Liver (tissue), 9 donors: ENCODE measurements around the gene ARTN. TPM values are rescaled to one million over a fixed set of nuclear protein-coding genes. Genes with fewer than 3 reads are reported as not detected.

Experiments
- DNase-seq: peaks from one replicate; pipeline ENCODE4 v3.0.0-alpha.2; 2017; ENCODE audit warnings: low spot score
- H3K27ac ChIP-seq, 2 donors: one replicate each; pipeline ENCODE4 v1.7.0; 2013; ENCODE audit warnings: inconsistent platforms in 2 of 2, low read length in 2 of 2, control low read depth in 1 of 2, low read depth in 1 of 2, mild to moderate bottlenecking in 1 of 2
- H3K27me3 ChIP-seq, 4 donors: one replicate each; pipeline versions ENCODE4 v1.6.1 to v1.7.0; 2013; ENCODE audit warnings: low read length in 3 of 4, inconsistent platforms in 1 of 4, mild to moderate bottlenecking in 1 of 4, moderate library complexity in 1 of 4; ENCODE audit not compliant: control insufficient read depth in 4 of 4, insufficient read depth in 4 of 4
- H3K36me3 ChIP-seq, 4 donors: one replicate each; pipeline versions ENCODE4 v1.6.1 to v1.7.0; 2013; ENCODE audit warnings: low read length in 3 of 4, mild to moderate bottlenecking in 3 of 4, low read depth in 1 of 4, moderate library complexity in 1 of 4; ENCODE audit not compliant: control insufficient read depth in 4 of 4, insufficient read depth in 3 of 4
- H3K4me1 ChIP-seq, 4 donors: one replicate each; pipeline versions ENCODE4 v1.6.1 to v1.7.0; 2013; ENCODE audit warnings: low read length in 3 of 4, mild to moderate bottlenecking in 3 of 4, moderate library complexity in 1 of 4; ENCODE audit not compliant: control insufficient read depth in 4 of 4, insufficient read depth in 4 of 4
- H3K4me3 ChIP-seq, 3 donors: one replicate each; pipeline versions ENCODE4 v1.6.1 to v1.7.0; 2013; ENCODE audit warnings: low read length in 3 of 3, control low read depth in 1 of 3, low read depth in 1 of 3, mild to moderate bottlenecking in 1 of 3
- H3K9ac ChIP-seq, 2 donors: one replicate each; pipeline ENCODE4 v1.7.0; 2013; ENCODE audit warnings: low read length in 2 of 2, mild to moderate bottlenecking in 2 of 2, moderate library complexity in 2 of 2, control low read depth in 1 of 2, low read depth in 1 of 2
- H3K9me3 ChIP-seq, 4 donors: one replicate each; pipeline versions ENCODE4 v1.6.1 to v1.7.0; 2013; ENCODE audit warnings: low read length in 3 of 4; ENCODE audit not compliant: control insufficient read depth in 4 of 4
- ATF3 ChIP-seq: IDR thresholded peaks from 2 replicates; pipeline ENCODE4 v1.6.1; 2016; ENCODE audit warnings: antibody characterized with exemption
- EGR1 ChIP-seq, 2 donors: IDR thresholded peaks; 2 replicates each; pipeline ENCODE4 v1.6.1; 2016 to 2018; ENCODE audit warnings: antibody characterized with exemption in 2 of 2, low read depth in 2 of 2
- FOXA1 ChIP-seq: IDR thresholded peaks from 2 replicates; pipeline ENCODE4 v1.6.1; 2016; ENCODE audit warnings: antibody characterized with exemption
- FOXA2 ChIP-seq: IDR thresholded peaks from 2 replicates; pipeline ENCODE4 v1.6.1; 2016; ENCODE audit warnings: antibody characterized with exemption
- GABPA ChIP-seq, 2 donors: IDR thresholded peaks in 1 of 2; conservative IDR thresholded peaks in 1 of 2; 2 replicates each; pipeline ENCODE4 v1.6.1; 2016; ENCODE audit warnings: antibody characterized with exemption in 2 of 2, mild to moderate bottlenecking in 1 of 2, moderate library complexity in 1 of 2
- HNF4A ChIP-seq, 2 donors: conservative IDR thresholded peaks; 2 replicates each; pipeline ENCODE4 v1.6.1; 2016; ENCODE audit warnings: antibody characterized with exemption in 2 of 2, mild to moderate bottlenecking in 2 of 2
- HNF4G ChIP-seq: IDR thresholded peaks from 2 replicates; pipeline ENCODE4 v1.6.1; 2016; ENCODE audit warnings: antibody characterized with exemption
- JUND ChIP-seq, 2 donors: IDR thresholded peaks; 2 replicates each; pipeline ENCODE4 v1.6.1; 2016; ENCODE audit warnings: antibody characterized with exemption in 2 of 2
- NR2F2 ChIP-seq: IDR thresholded peaks from 2 replicates; pipeline ENCODE4 v1.6.1; 2016; ENCODE audit warnings: antibody characterized with exemption
- RAD21 ChIP-seq, 2 donors: IDR thresholded peaks; 2 replicates each; pipeline ENCODE4 v1.6.1; 2016; ENCODE audit warnings: antibody characterized with exemption in 2 of 2, mild to moderate bottlenecking in 2 of 2
- REST ChIP-seq: IDR thresholded peaks from 2 replicates; pipeline ENCODE4 v1.6.1; 2016; ENCODE audit warnings: antibody characterized with exemption, mild to moderate bottlenecking
- RXRA ChIP-seq, 2 donors: IDR thresholded peaks; 2 replicates each; pipeline ENCODE4 v1.6.1; 2017 to 2018; ENCODE audit warnings: antibody characterized with exemption in 2 of 2, mild to moderate bottlenecking in 1 of 2
- SP1 ChIP-seq: IDR thresholded peaks from 2 replicates; pipeline ENCODE4 v1.6.1; 2018; ENCODE audit warnings: antibody characterized with exemption, mild to moderate bottlenecking
- YY1 ChIP-seq: IDR thresholded peaks from 2 replicates; pipeline ENCODE4 v1.6.1; 2016; ENCODE audit warnings: antibody characterized with exemption, mild to moderate bottlenecking
- ZBTB33 ChIP-seq: IDR thresholded peaks from 2 replicates; pipeline ENCODE4 v1.6.1; 2016; ENCODE audit warnings: antibody characterized with exemption
- WGBS: extraction: QIAGEN DNeasy Blood & Tissue Kit; methylation state at CpG from one replicate; pipeline ENCODE4 v1.1.7; 2013; 5-methylcytosine and 5-hydroxymethylcytosine counted together
- polyA plus RNA-seq, 2 donors: library from polyadenylated mRNA; stranded (reverse) in 1 of 2; unstranded in 1 of 2; fragments of 200-250 nt in 1 of 2; fragments of >200 nt in 1 of 2; fragmentation: Nextera tagmentation in 1 of 2; extraction: Ambion mirVana in 1 of 2; gene quantifications; one replicate each; pipeline versions ENCODE4 v1.2.1 to v1.2.3, GENCODE V29; 2013 to 2015
- total RNA-seq, 2 donors: library from RNA; depleted of rRNA; stranded (reverse); fragments of >200 nt; gene quantifications; one replicate each; pipeline ENCODE4 v1.2.3, GENCODE V29; 2014
- TF ChIP-seq, protein P1 (sequence below): IDR thresholded peaks from 2 replicates; pipeline ENCODE4 v1.6.1; 2016; ENCODE audit warnings: antibody characterized with exemption
- donor health status: healthy.
- donor health status: healthy.
- donor health status: healthy.
- donor health status: healthy.
- donor health status: healthy.

Gene ARTN
- total and polyA plus RNA-seq, 4 donors = 0.05 to 0.08 TPM; not detected in 2

DNA sequence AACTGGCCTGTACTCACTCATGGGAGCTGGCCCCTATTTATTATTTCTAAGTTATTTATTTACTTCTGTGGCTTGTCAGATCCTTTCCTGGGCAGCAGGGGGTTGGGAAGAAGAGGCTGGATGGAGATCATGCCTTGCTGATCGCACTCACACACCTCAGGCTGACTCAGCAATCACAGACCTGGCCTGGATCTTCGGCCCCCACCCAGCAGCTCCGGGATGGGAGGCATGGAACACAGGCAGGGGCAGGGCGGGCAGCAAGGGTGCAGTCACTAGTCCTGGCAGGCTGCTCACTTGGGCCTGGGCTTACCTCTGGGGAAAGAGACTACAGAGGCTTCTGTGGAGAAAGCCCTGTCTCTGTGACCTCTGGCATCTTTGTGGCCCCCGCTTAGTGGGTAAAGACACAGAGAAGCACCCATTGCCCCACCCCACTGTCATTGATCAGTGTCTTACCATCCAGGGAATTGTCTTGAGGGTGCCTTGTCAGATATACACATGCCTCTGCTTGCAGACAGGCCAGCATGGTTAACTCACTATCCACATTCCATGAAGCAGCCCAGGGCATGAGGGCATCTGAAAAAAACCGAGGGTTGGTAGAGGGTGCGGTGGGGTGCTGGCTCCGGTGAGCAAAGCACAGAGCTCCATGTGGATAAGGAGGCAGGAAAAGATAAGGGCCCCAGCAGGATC lies 3.7 kb downstream of the ARTN start:
- Histone ChIP-seq H3K4me1 (peaks cover 10 to 27% (median 15%) of the 10 kb centered on the region in 4 donors), H3K9me3 (no peaks in the 10 kb centered on the region), H3K9ac (no peak overlapping the region), H3K27me3 (no peaks in the 10 kb centered on the region), H3K27ac (no peak overlapping the region), H3K4me3 (no peak overlapping the region), H3K36me3 (no peaks in the 10 kb centered on the region)
- TF ChIP-seq NR2F2 (no peak), FOXA2 (no peak), JUND (IDR thresholded peaks at IDR 0.05) (no peak), YY1 (no peak), GABPA (IDR thresholded peaks at IDR 0.05 in 1 of 2, conservative IDR thresholded peaks at IDR 0.05 in 1 of 2) (no peak), REST (no peak), FOXA1 (no peak), ZBTB33 (no peak), EGR1 (IDR thresholded peaks at IDR 0.05; ENCODE audit: low read depth in 2 of 2) (no peak), ATF3 (no peak), HNF4A (conservative IDR thresholded peaks at IDR 0.05) (no peak), RAD21 (IDR thresholded peaks at IDR 0.05) (no peak)
- DNase-seq = no peak
- WGBS = 91% methylated on average over 8 of the region's 8 CpGs

DNA sequence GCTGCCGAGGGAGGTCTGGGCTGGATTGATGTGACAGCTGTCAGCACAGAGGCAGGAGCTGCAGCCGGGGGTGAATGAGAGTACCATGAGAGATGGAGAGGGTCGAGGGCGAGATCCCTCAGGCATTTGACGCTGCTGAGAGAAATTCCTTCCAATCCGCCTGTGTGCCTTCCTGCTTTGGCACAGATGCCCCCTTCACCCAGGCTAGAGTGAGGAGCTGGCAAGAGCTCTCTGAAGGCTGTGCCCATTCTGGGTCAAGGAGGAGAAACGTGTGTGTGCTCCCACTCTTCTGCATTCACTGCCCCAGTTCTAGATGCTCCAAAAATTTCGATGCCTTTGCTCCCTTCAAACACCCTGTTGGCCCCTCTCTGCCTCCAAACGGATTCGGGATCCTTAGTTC lies 4.8 kb downstream of the ARTN start:
- 96% methylated on average over 10 of the region's 10 CpGs for WGBS
- no peak for TF ChIP-seq GABPA (IDR thresholded peaks at IDR 0.05 in 1 of 2, conservative IDR thresholded peaks at IDR 0.05 in 1 of 2)
- no peak for TF ChIP-seq EGR1 (IDR thresholded peaks at IDR 0.05; ENCODE audit: low read depth in 2 of 2)
- no peak for TF ChIP-seq HNF4G
- no peak for TF ChIP-seq RXRA (IDR thresholded peaks at IDR 0.05)
- TF ChIP-seq SP1 = no peak
- TF ChIP-seq, protein P1, sequence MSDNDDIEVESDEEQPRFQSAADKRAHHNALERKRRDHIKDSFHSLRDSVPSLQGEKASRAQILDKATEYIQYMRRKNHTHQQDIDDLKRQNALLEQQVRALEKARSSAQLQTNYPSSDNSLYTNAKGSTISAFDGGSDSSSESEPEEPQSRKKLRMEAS = no peak
- no peak for TF ChIP-seq FOXA2
- TF ChIP-seq FOXA1 = no peak
- no peak for TF ChIP-seq YY1
- no peak for TF ChIP-seq REST

More for the DNA sequence above, 4.8 kb downstream of the ARTN start:
- H3K9ac ChIP-seq = no peak overlapping the region
- H3K36me3 ChIP-seq = no peaks in the 10 kb centered on the region
- H3K4me3 ChIP-seq = no peak overlapping the region
- H3K27me3 ChIP-seq = no peaks in the 10 kb centered on the region
- DNase-seq = no peak
- H3K4me1 ChIP-seq = peaks cover 8 to 23% (median 13%) of the 10 kb centered on the region in 4 donors
- no peak overlapping the region for H3K27ac ChIP-seq
- no peaks in the 10 kb centered on the region for H3K9me3 ChIP-seq
